HepG2 (cell line): ENCODE measurements around the gene CAPRIN1. TPM values are rescaled to one million over a fixed set of nuclear protein-coding genes. Genes with fewer than 3 reads are reported as not detected.

Source experiments
- AGO2 ChIP-seq: fragments of 200-400 bp; formaldehyde crosslinking; optimal IDR thresholded peaks from 2 replicates; pipeline ENCODE3; 2017; ENCODE audit warnings: mild to moderate bottlenecking, low read depth, low read length, moderate library complexity
- CBX2 ChIP-seq, 2 experiments: fragments of 200-600 bp in 1 of 2; sonication (generic); formaldehyde crosslinking in 1 of 2; IDR thresholded peaks; 2 replicates each; pipeline versions ENCODE4 v1.7.0 to v1.8.1; 2018 to 2022; ENCODE audit warnings: low read depth in 2 of 2, low read length in 1 of 2, mild to moderate bottlenecking in 1 of 2, missing genetic modification reagents in 1 of 2
- EZH2 ChIP-seq: conservative IDR thresholded peaks from 2 replicates; pipeline ENCODE4 v1.6.1; 2012; ENCODE audit warnings: mild to moderate bottlenecking, low read depth, low read length, moderate library complexity
- HCFC1 ChIP-seq: fragments of 150-350 bp; IDR thresholded peaks from 2 replicates; pipeline ENCODE4 v1.6.1; 2014; ENCODE audit warnings: low read depth, low read length
- LRRFIP1 ChIP-seq: sonication (generic); formaldehyde crosslinking; conservative IDR thresholded peaks from 2 replicates; pipeline ENCODE4 v1.4.0; 2020; ENCODE audit warnings: missing genetic modification reagents
- MYC ChIP-seq: sonication (generic); formaldehyde crosslinking; IDR thresholded peaks from 2 replicates; pipeline ENCODE4 v1.9.0; 2021; ENCODE audit warnings: missing genetic modification reagents, borderline replicate concordance
- NCOR1 ChIP-seq: fragments of 200-600 bp; sonication (generic); IDR thresholded peaks from 2 replicates; pipeline ENCODE4 v1.7.0; 2017; ENCODE audit warnings: antibody characterized with exemption, low read length, borderline replicate concordance
- NFRKB ChIP-seq: fragments of 450-650 bp; IDR thresholded peaks from 2 replicates; pipeline ENCODE4 v1.6.1; 2017
- RORA ChIP-seq: sonication (generic); formaldehyde crosslinking; IDR thresholded peaks from 2 replicates; pipeline ENCODE4 v1.5.0; 2020; ENCODE audit warnings: mild to moderate bottlenecking, missing genetic modification reagents, moderate library complexity
- SAFB2 ChIP-seq: sonication (generic); formaldehyde crosslinking; IDR thresholded peaks from 2 replicates; pipeline ENCODE4 v1.5.1; 2020; ENCODE audit warnings: missing genetic modification reagents, low read depth, mild to moderate bottlenecking, borderline replicate concordance
- ZNF350 ChIP-seq: sonication (generic); formaldehyde crosslinking; IDR thresholded peaks from 2 replicates; pipeline ENCODE4 v1.4.0; 2020; ENCODE audit warnings: mild to moderate bottlenecking, low read depth, missing genetic modification reagents, borderline replicate concordance
- ZNF577 ChIP-seq: sonication (generic); formaldehyde crosslinking; IDR thresholded peaks from 2 replicates; pipeline ENCODE4 v1.4.0; 2020; ENCODE audit warnings: mild to moderate bottlenecking, low read depth, missing genetic modification reagents, borderline replicate concordance
- ZNF781 ChIP-seq: sonication (generic); formaldehyde crosslinking; IDR thresholded peaks from 2 replicates; pipeline ENCODE4 v1.5.1; 2020; ENCODE audit warnings: borderline replicate concordance, mild to moderate bottlenecking, missing genetic modification reagents; ENCODE audit errors: not compliant biosample characterization
- ZNF839 ChIP-seq: sonication (generic); formaldehyde crosslinking; IDR thresholded peaks from 2 replicates; pipeline ENCODE4 v1.4.0; 2020; ENCODE audit warnings: missing genetic modification reagents, mild to moderate bottlenecking, borderline replicate concordance
- ZSCAN31 ChIP-seq: sonication (generic); formaldehyde crosslinking; IDR thresholded peaks from 2 replicates; pipeline ENCODE4 v1.5.0; 2020; ENCODE audit warnings: low read depth, mild to moderate bottlenecking, missing genetic modification reagents
- polyA plus RNA-seq, 8 experiments: library from polyadenylated mRNA; depleted of rRNA in 3 of 8; stranded (reverse) in 7 of 8; unstranded in 1 of 8; fragments of >200 nt; fragmentation: Illumina TruSeq in 4 of 8; extraction: Trizol in 4 of 8; gene quantifications; 2 replicates each; pipeline versions ENCODE4 v1.2.1 to v1.2.3, GENCODE V29; 2011 to 2016; ENCODE audit warnings: low read depth in 4 of 8, missing spikeins in 1 of 8, mixed read lengths in 1 of 8; ENCODE audit not compliant: insufficient read depth in 1 of 8
- total RNA-seq, 5 experiments: library from RNA; depleted of rRNA; stranded (reverse); fragments of >200 nt; fragmentation: Illumina TruSeq; extraction: Trizol; gene quantifications; 2 replicates each; pipeline ENCODE4 v1.2.3, GENCODE V29; 2016; ENCODE audit warnings: low read depth in 1 of 5
- TF ChIP-seq, protein P1 (sequence below): sonication (generic); formaldehyde crosslinking; IDR thresholded peaks from 2 replicates; pipeline ENCODE4 v1.4.0; 2020; ENCODE audit warnings: low read depth, missing genetic modification reagents
- TF ChIP-seq, protein P2 (sequence below): sonication (generic); formaldehyde crosslinking; IDR thresholded peaks from 2 replicates; pipeline ENCODE4 v1.8.0; 2022; ENCODE audit warnings: missing genetic modification reagents, mild to moderate bottlenecking, moderate library complexity, borderline replicate concordance

The CAPRIN1 gene
- total and polyA plus RNA-seq, 2 of the 13 experiments (the other 11 are each of a cell fraction or from before 2014, with no cell fraction given): 114 to 162 TPM

DNA sequence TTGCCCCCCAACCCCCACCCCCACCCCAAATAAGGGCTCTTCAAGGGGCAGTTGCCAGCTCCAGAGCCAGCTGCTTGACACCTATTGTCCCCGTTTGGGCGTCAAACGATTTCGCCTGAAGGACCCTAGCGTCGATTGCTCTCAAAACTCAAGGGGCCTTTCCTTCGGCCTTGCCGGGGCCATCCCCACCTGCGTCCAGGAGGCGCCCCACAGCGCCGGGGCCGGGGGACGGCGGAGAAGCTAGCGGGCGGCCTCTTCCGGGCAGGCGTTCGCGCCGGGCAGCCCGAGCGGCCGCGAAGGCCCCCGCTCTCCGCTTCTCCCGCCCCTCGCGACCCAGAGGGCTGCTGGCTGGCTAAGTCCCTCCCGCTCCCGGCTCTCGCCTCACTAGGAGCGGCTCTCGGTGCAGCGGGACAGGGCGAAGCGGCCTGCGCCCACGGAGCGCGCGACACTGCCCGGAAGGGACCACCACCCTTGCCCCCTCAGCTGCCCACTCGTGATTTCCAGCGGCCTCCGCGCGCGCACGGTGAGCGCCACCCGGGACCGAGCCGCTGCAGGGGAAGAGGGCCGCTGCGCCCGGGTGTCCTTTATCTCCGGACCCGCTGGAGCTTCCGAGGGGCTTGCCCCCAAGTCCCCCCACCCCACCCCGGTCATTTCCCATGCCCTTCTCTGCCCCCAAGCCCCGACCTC lies at the start of gene CAPRIN1 (continued):
- TF ChIP-seq, protein P1, sequence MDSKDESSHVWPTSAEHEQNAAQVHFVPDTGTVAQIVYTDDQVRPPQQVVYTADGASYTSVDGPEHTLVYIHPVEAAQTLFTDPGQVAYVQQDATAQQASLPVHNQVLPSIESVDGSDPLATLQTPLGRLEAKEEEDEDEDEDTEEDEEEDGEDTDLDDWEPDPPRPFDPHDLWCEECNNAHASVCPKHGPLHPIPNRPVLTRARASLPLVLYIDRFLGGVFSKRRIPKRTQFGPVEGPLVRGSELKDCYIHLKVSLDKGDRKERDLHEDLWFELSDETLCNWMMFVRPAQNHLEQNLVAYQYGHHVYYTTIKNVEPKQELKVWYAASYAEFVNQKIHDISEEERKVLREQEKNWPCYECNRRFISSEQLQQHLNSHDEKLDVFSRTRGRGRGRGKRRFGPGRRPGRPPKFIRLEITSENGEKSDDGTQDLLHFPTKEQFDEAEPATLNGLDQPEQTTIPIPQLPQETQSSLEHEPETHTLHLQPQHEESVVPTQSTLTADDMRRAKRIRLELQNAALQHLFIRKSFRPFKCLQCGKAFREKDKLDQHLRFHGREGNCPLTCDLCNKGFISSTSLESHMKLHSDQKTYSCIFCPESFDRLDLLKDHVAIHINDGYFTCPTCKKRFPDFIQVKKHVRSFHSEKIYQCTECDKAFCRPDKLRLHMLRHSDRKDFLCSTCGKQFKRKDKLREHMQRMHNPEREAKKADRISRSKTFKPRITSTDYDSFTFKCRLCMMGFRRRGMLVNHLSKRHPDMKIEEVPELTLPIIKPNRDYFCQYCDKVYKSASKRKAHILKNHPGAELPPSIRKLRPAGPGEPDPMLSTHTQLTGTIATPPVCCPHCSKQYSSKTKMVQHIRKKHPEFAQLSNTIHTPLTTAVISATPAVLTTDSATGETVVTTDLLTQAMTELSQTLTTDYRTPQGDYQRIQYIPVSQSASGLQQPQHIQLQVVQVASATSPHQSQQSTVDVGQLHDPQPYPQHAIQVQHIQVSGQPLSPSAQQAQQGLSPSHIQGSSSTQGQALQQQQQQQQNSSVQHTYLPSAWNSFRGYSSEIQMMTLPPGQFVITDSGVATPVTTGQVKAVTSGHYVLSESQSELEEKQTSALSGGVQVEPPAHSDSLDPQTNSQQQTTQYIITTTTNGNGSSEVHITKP: no peak
- TF ChIP-seq MYC (CRISPR knock-in tag): peak; percentile 71
- TF ChIP-seq LRRFIP1 (CRISPR knock-in tag): no peak
- TF ChIP-seq ZSCAN31 (CRISPR knock-in tag): 0 out of 2 replicates have a peak, but pooled peaks have one; percentile 2
- no peak for TF ChIP-seq NFRKB
- no peak for TF ChIP-seq ZNF577 (CRISPR knock-in tag)
- no peak for TF ChIP-seq AGO2
- TF ChIP-seq ZNF839 (CRISPR knock-in tag): peak; percentile 68; the same call in 1 of the 2 replicates
- TF ChIP-seq, protein P2, sequence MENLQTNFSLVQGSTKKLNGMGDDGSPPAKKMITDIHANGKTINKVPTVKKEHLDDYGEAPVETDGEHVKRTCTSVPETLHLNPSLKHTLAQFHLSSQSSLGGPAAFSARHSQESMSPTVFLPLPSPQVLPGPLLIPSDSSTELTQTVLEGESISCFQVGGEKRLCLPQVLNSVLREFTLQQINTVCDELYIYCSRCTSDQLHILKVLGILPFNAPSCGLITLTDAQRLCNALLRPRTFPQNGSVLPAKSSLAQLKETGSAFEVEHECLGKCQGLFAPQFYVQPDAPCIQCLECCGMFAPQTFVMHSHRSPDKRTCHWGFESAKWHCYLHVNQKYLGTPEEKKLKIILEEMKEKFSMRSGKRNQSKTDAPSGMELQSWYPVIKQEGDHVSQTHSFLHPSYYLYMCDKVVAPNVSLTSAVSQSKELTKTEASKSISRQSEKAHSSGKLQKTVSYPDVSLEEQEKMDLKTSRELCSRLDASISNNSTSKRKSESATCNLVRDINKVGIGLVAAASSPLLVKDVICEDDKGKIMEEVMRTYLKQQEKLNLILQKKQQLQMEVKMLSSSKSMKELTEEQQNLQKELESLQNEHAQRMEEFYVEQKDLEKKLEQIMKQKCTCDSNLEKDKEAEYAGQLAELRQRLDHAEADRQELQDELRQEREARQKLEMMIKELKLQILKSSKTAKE (CRISPR knock-in tag): no peak
- TF ChIP-seq HCFC1: peak; percentile 56; the same call in 1 of the 2 replicates
- no peak; the same call in 1 of the 2 replicates for TF ChIP-seq SAFB2 (CRISPR knock-in tag)
- TF ChIP-seq NCOR1: no peak
- no peak for TF ChIP-seq RORA (CRISPR knock-in tag)
- TF ChIP-seq ZNF781 (CRISPR knock-in tag): no peak
- no peak for TF ChIP-seq ZNF350 (CRISPR knock-in tag)
- no peak for TF ChIP-seq EZH2
- TF ChIP-seq CBX2 (IDR thresholded peaks at IDR 0.05; ENCODE audit: low read depth, low read length): no peak
- TF ChIP-seq CBX2 (CRISPR knock-in tag; IDR thresholded peaks at IDR 0.05; ENCODE audit: low read depth): no peak
